K562 (cell line): ENCODE measurements around the gene AKR1A1. TPM values are rescaled to one million over a fixed set of nuclear protein-coding genes. Genes with fewer than 3 reads are reported as not detected.

Source experiments
- CEBPB ChIP-seq: fragments of 450-650 bp; IDR thresholded peaks from 2 replicates; pipeline ENCODE4 v1.6.1; 2016; ENCODE audit warnings: missing genetic modification characterization, missing compliant biosample characterization
- CTBP1 ChIP-seq: fragments of 450-650 bp; IDR thresholded peaks from 2 replicates; pipeline ENCODE4 v1.6.1; 2016; ENCODE audit warnings: borderline replicate concordance
- CXXC5 ChIP-seq: fragments of 250-450 bp; sonication (Bioruptor Pico); IDR thresholded peaks from 2 replicates; pipeline ENCODE4 v1.8.0; 2022; ENCODE audit warnings: inconsistent platforms, mild to moderate bottlenecking, moderate library complexity
- E2F6 ChIP-seq, 2 experiments: IDR thresholded peaks; 2 replicates each; pipeline ENCODE4 v1.6.1; 2011; ENCODE audit warnings: borderline replicate concordance in 1 of 2, control low read depth in 1 of 2, low read depth in 1 of 2, low read length in 1 of 2, mild to moderate bottlenecking in 1 of 2, mixed read lengths in 1 of 2, moderate library complexity in 1 of 2; ENCODE audit not compliant: insufficient read depth in 1 of 2, insufficient read length in 1 of 2, poor library complexity in 1 of 2, severe bottlenecking in 1 of 2; ENCODE audit errors: extremely low read depth in 1 of 2
- EP300 ChIP-seq: IDR thresholded peaks from 2 replicates; pipeline ENCODE4 v1.6.1; 2012; ENCODE audit warnings: low read length, improper control_type of control experiment
- FOXA1 ChIP-seq: fragments of 450-650 bp; IDR thresholded peaks from 2 replicates; pipeline ENCODE4 v1.6.1; 2016; ENCODE audit warnings: mild to moderate bottlenecking, borderline replicate concordance
- GABPB1 ChIP-seq: sonication (generic); formaldehyde crosslinking; IDR thresholded peaks from 2 replicates; pipeline ENCODE4 v1.8.0; 2022; ENCODE audit warnings: mild to moderate bottlenecking, missing genetic modification reagents
- LEF1 ChIP-seq: fragments of 450-650 bp; IDR thresholded peaks from 2 replicates; pipeline ENCODE4 v1.6.1; 2016; ENCODE audit warnings: mild to moderate bottlenecking
- MIER1 ChIP-seq: fragments of 450-650 bp; IDR thresholded peaks from 2 replicates; pipeline ENCODE4 v1.6.1; 2016; ENCODE audit warnings: antibody characterized with exemption, mild to moderate bottlenecking, low read depth
- MTF1 ChIP-seq: fragments of 250-450 bp; sonication (Bioruptor Pico); IDR thresholded peaks from 2 replicates; pipeline ENCODE4 v1.9.0; 2021; ENCODE audit warnings: moderate library complexity, mild to moderate bottlenecking, inconsistent platforms, borderline replicate concordance
- NKRF ChIP-seq: fragments of 450-650 bp; IDR thresholded peaks from 2 replicates; pipeline ENCODE4 v1.6.1; 2016; ENCODE audit warnings: borderline replicate concordance
- ZKSCAN3 ChIP-seq: fragments of 250-450 bp; sonication (Bioruptor Pico); IDR thresholded peaks from 2 replicates; pipeline ENCODE4 v1.4.0; 2020
- ZNF197 ChIP-seq: fragments of 200-800 bp; sonication (Bioruptor generic); IDR thresholded peaks from 2 replicates; pipeline ENCODE4 v1.6.1; 2016; ENCODE audit warnings: low read depth, missing genetic modification characterization, missing compliant biosample characterization
- ZNF318 ChIP-seq, 2 experiments: fragments of 450-650 bp; IDR thresholded peaks; 2 replicates each; pipeline ENCODE4 v1.6.1; 2016; ENCODE audit warnings: mild to moderate bottlenecking in 2 of 2, borderline replicate concordance in 1 of 2, low read depth in 1 of 2, moderate library complexity in 1 of 2
- ZNF778 ChIP-seq: fragments of 450-650 bp; formaldehyde crosslinking; IDR thresholded peaks from 2 replicates; pipeline ENCODE4 v1.4.0; 2020; ENCODE audit warnings: mild to moderate bottlenecking, moderate library complexity
- polyA plus RNA-seq, 8 experiments: library from polyadenylated mRNA; depleted of rRNA in 4 of 8; stranded (reverse) in 5 of 8; unstranded in 3 of 8; fragments of >200 nt; fragmentation: Nextera tagmentation in 2 of 8; fragmentation: Illumina TruSeq in 1 of 8; extraction: Ambion mirVana in 2 of 8; extraction: Trizol in 1 of 8; gene quantifications; 2 replicates each; pipeline versions ENCODE4 v1.2.1 to v1.2.3, GENCODE V29; 2011 to 2014; ENCODE audit warnings: inconsistent platforms in 1 of 8, missing spikeins in 1 of 8
- total RNA-seq, 7 experiments: library from RNA; depleted of rRNA in 6 of 7; stranded (reverse); fragments of >200 nt in 6 of 7; fragmentation: Illumina TruSeq in 2 of 7; extraction: Trizol in 2 of 7; gene quantifications; 2 replicates each; pipeline versions ENCODE4 v1.2.1 to v1.2.3, GENCODE V29; 2011 to 2021; ENCODE audit warnings: low replicate concordance in 1 of 7

Gene AKR1A1
- total and polyA plus RNA-seq, 9 of the 15 experiments (the other 6 are each of a cell fraction or from before 2014, with no cell fraction given), result 68.6 to 211 (median 132) TPM

GRCh38 chr1:45522324-45523104 is 28.1 kb upstream of the AKR1A1 start (continued):
- TF ChIP-seq ZNF318 (IDR thresholded peaks at IDR 0.05; ENCODE audit: borderline replicate concordance in 1 of 2, low read depth in 1 of 2), result 0 out of 4 replicates have a peak, but pooled peaks of 1 of the 2 experiments have one; percentile 27
- TF ChIP-seq CTBP1, result peak; percentile 55; the same call in 1 of the 2 replicates
- peak in 1 of 2 experiments; percentile 22 for TF ChIP-seq E2F6 (IDR thresholded peaks at IDR 0.05; ENCODE audit: borderline replicate concordance in 1 of 2, extremely low read depth in 1 of 2, insufficient read depth in 1 of 2, insufficient read length in 1 of 2, low read depth in 1 of 2, low read length in 1 of 2, poor library complexity in 1 of 2, severe bottlenecking in 1 of 2)
- TF ChIP-seq ZNF778, result no peak
- peak; percentile 34; the same call in 1 of the 2 replicates for TF ChIP-seq CXXC5
- TF ChIP-seq EP300, result peak; percentile 35; the same call in 1 of the 2 replicates
- TF ChIP-seq ZKSCAN3 (CRISPR knock-in tag), result no peak
- TF ChIP-seq NKRF, result 0 out of 2 replicates have a peak, but pooled peaks have one; percentile 9
- no peak for TF ChIP-seq CEBPB (tag)
- no peak for TF ChIP-seq GABPB1 (CRISPR knock-in tag)
- TF ChIP-seq MIER1, result 0 out of 2 replicates have a peak, but pooled peaks have one; percentile 2
- 0 out of 2 replicates have a peak, but pooled peaks have one; percentile 37 for TF ChIP-seq LEF1
- TF ChIP-seq MTF1 (CRISPR knock-in tag), result no peak
- TF ChIP-seq FOXA1, result no peak
- peak; percentile 83; the same call in 1 of the 2 replicates for TF ChIP-seq ZNF197 (CRISPR knock-in tag)
